ENCODE results near the gene C19orf47.
A peak's percentile ranks its signal among the peaks of the same experiment; 100 is the strongest.

The C19orf47 gene

DNA sequence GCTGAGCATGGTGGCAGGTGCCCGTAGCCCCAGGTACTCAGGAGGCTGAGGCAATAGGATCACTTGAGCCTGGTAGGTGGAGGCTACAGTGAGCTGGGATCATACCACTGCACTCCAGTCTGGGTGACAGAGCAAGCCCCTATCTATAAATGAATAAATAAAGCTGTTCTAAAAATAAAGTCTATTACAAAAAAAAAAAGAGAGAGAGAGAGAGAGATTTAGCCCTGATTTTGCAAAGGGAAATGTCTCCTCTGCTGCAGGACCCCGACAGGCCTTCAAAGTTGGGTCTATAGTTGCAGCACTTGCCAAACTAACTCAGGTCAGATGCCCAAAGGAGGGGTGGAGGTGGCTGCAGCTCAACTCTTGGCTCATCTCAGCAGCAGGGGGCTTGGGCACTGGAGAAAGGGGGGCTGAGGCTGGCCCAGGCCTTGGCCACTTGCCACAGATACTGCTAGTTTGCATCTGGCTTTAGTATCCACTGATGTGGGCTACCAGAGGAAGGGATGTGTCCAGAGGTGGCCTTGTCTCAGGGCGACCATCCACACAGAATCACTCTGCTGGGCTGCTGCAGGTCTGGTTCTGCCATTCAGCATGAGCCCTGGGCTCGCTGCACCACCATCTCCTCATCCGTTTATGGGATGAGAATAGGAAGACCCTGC, 32.3 kb downstream of the C19orf47 start:
- no peak for DNase-seq (ENCODE audit: low spot score)

DNA sequence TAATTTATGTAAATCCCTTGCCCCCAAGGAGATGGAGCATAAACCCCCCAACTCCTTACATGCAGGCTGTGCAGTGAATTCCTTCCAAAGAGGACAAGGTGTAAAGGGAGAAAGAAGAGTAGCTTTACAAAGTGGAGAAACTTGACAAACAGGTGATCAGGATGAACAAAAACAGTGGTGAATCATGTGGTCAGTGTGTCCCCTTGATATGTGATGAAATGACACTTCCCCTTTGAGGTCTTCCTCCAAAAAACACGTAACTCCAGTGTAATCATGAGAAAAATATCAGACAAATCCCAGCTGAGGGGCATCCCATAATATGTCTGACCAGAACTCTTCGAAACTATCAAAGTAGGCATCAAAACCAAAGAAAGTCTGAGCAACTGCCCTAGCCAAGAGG, 33.5 kb downstream of the C19orf47 start:
- no peak for DNase-seq (ENCODE audit: low spot score)

DNA sequence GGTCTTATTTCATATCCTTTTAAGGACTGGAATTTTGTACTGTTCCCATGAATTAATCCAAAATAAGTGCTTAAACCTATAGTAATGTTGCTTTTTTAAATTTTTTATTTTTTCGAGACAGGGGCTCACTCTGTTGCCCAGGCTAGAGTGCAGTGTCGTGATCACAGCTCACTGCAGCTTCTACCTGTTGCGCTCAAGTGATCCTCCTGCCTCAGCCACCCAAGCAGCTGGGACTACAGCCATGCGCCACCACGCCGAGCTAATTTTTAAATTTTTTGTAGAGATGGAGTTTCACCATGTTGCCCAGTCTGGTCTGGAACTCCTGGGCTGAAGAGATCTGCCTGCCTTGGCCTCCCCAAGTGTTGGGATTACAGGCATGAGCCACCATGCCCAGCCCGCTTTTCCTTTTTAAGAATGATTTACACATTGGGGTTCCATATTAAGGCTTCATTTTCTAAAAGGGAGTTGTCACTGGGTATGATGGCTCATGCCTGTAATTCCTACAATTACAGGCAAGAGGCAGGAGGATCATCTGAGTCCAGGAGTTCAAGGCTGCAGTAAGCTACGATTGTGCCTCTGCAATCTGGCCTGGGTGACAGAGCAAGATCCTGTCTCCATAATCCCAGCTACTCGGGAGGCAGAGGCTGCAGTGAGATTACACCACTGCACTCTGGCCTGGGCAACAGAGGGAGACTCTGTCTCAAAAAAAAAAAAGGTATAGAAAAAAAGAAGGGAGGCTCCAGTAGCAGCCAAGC, 34.8 kb downstream of the C19orf47 start:
- DNase-seq (ENCODE audit: low spot score), result no peak

DNA sequence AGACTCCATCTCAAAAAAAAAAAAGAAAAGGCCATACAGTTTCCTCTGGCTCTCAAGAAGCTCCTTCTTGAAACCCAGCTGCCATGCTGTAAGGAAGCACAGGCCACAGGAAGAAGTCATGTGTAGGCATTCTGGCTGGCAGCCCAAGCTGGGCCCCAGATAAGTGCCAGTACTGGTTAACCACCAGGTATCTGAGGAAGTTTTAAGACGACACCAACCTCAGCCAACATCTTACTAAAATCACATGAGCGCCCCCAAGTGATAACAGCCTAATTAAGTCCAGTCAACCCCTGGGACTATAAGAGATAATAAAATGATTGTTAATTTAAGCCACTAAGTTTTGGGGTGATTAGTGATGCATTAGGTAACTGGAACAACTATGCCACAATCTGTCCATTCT, 35.7 kb downstream of the C19orf47 start:
- no peak for DNase-seq (ENCODE audit: low spot score)

DNA sequence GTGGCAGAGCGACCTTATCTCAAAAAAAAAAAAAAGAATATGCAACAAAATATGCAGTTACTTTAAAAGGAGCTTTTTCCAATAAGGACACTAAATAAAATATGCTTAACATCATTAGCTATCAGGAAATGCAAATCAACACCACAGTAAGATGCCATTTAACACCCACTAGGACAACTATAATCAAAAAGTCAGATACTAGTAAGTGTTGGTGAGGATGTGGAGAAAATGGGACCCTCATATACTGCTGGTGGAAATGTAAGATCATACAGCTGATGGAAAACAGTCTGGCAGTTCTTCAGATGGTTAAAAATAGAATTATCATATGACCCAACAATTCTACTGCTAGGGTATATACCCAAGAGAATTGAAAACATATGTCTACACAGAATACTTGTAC, 38.5 kb downstream of the C19orf47 start:
- DNase-seq (ENCODE audit: low spot score), result no peak

DNA sequence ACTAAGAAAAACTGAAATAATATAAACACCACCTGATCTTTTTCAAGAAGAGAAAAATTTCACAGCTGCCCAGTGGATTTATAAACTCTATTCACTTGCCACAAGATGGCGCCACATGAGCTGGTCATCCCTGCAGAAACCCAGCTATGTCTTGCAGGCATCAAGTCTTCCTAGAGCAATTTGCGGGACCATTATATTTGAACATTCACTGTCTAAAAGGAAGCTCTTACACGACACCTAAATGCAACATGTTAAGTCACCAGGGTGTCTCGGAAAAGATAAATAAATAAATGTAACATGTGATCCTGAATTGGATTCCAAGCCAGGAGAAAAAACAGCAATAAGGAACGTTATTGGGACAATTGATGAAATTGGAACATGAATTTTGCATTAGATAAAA, 42.8 kb downstream of the C19orf47 start:
- DNase-seq (ENCODE audit: low spot score), result peak; percentile 84

DNA sequence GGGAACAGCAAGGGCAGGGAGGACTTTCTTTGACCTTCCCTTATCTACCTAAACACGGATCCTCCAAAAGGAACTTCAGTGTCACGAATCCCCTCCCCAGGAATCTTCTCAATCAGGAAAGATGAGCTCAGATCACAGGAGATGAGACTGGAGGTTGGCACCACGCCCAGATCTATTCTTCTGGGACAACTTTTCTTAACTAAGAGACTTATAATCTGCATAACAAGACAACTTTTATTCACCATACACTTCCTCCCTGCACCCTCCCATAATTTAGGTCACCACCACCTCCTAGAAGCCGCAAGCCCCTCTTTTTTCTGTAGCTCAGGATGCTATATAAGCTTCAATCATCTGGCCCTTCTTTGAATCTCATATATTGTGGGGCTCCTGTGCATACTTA, 43.9 kb downstream of the C19orf47 start:
- no peak for DNase-seq (ENCODE audit: low spot score)

DNA sequence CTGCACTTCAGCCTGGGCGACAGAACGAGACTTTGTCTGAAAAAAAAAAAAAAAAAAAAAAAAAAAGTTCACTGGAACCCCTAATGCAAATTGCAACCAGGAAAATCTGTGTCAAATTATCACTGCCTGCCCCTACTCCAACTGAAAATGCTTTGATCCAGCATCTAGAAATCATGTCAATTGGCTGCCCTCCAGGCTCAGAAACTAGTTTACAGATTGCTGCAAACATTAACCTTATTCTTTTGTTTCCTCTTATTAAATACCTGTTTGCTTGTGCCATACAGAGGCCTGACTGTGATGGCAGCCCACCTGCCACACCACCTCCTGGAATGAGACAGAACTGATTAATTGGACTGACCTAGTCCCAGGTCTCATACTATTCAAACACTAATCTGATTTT, 44.4 kb downstream of the C19orf47 start:
- DNase-seq (ENCODE audit: low spot score), result no peak

DNA sequence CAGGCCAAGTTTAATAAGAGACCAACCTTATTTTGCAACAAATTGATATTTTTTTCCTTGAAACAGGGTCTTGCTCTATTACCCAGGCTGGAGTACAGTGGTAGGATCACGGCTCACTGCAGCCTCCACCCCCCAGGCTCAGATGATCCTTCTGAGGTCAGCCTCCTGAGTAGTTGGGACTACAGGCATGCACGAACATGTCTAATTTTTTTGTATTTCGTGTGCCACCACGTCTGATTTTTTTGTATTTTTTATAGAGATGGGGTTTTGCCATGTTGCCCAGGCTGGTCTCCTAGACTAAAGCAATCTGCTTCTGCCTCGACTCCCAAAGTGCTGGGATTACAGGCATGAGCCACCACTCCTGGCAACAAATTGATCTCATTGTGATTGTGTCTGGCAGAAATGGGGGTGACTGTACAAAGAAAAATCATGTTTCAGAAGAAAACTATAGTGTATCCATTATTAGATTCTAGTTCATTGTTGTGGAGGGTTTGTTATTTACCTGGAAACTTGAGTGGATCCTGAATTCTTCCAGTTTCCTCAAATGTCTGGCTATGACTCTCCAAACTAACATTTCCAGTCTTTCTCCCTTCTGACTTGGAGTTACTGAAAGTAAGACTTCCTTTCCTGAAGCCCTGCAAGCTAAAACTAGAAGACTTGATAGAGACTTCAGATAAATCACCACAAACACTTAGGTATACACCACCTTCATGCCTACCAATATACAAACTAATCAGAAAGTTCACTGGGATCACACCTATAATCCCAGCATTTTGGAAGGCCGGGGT, 45.8 kb downstream of the C19orf47 start:
- DNase-seq (ENCODE audit: low spot score), result no peak

DNA sequence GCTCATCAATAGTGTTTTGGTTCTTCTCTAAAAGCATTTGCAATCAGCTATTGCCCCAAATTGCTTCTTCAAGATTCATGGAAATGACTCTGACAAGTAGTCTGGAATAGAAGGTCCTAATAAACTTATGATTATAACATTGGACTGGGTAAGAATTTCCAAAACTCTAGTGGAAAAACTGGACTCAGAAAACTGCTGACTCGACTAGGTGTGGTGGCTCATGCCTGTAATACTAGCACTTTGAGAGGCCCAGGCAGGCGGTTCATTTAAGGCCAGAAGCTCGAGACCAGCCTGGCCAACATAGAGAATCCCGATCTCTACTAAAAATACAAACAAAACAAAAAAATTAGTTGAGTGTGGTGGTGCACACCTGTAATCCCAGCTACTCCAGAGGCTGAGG, 47.5 kb downstream of the C19orf47 start:
- DNase-seq (ENCODE audit: low spot score), result no peak

DNA sequence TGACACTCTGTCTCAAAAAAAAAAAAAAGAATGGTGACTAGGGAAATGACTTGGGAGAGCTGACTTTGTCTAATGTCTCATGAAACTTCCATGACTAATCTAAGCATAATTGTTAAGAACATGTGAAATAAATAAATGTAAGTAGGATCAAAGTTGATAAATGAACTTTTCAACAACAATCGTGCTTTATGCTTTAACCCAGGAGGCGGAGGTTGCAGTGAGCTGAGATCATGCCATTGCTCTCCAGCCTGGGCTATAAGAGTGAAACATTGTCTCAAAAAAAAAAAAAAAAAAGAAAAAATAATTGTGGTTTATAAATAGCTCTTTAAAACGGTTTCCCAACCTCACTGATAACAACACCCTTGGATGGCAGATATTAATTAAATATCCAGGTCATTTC, 50.2 kb downstream of the C19orf47 start:
- DNase-seq (ENCODE audit: low spot score), result no peak

DNA sequence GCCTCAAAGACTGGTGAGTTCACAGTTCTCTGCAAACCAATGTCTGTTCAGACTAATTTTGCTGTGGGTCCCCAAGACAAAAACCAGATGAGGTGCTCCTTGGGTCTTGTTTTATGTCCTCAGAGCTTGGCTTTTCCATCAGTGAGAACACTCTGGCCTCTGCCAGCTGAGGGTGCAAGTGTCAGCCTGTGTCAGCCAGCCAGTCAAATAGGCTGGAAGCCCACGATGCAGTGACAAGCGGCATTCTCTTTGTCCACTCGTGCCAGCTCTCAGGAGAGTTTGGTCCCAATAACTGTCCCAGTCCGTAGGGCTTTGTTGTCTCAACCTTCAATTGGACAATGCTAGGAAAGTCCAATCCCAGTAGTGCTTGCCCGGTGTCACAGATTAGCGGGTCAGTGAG, 53.6 kb downstream of the C19orf47 start:
- DNase-seq (ENCODE audit: low spot score), result no peak

DNA sequence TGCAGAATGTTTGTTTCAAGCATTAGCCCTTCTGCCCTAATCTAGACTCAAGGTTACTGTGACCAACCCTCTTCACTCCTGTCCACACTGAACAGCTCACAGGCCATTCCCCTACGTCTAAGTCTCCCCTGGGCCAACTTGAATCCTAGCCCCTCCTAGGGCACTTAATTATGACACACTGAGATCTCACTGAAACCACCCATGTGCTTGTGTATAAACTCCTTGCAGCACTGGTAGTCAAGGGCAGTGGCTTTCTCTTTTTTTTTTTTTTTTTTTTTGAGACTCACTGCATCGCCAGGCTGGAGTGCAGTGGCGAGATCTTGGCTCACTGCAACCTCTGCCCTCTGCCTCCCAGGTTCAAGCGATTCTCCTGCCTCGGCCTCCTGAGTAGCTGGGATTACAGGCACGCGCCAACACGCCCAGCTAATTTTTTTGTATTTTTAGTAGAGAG, 61.2 kb downstream of the C19orf47 start:
- no peak for DNase-seq (ENCODE audit: low spot score)

DNA sequence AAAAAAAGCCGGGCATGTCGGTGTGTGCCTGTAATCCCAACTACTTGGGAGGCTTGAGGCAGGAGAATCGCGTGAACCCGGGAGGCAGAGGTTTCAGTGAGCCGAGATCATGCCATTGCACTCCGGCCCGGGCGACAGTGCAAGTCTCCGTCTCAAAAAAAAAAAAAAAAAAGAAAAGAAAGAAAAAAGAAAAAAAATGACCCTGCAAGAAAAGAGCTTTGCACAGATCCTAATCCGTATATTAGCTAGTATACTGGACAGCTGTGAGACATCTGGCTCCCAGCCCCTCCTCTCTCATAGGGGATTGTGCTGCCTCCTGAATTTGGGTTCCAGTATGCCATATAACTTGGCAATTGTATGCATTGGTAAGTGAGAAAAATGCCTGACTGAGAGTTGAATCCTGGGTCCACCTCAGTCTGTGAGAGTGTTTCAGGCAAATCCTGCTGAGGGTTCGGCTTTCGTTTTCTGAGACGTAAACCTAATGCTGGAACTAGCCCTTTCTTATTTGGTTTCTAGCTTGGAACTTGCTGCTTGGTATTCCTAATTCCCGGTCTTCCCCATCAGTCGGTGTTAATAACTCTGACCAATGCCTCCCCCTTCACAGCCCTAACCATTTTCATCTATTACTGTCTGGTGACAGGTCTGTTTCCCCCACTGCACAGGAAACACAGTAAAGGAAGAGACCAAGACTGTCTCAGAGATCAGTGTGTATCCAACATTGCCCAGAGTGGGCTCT, 61.8 kb downstream of the C19orf47 start:
- no peak for DNase-seq (ENCODE audit: low spot score)

DNA sequence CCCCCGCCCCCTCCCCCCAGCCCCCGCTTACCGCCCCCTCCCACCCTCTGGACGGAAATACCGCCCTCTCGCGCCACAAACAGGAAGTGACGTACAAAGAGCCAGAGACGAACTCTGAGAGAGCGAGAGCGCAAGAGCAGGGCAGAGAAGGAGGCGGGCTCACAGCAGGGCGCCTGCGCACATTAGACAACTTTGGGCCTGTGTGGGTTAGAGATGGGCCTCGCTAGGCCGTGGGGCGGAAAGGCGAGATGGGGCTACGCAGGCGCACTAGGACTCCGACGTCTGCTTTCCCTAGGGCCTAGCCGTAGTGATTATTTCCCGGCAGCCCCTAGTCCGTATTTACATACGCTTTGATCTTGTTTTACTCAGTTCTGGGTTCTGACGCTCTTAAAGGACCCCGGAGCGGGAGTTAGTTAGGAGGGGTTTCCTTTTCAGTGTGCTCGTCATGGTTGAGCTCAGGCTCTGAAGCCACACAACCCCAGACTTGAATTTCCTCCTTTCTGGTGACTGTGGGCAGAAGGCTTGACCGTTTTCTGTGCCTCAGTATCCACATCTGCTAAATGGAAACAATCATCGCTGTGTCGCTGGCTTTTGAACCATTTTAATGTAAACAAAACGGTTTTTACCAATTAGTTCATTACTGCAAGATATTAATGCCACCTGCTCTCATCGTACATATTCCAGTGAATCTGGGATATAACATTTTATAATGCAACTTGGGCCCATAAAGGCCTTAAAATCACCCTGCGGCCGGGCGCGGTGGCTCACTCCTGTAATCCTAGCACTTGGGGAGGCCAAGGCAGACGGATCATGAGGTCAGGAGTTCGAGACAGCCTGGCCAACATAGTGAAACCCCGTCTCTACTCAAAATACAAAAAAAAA, 62.6 kb downstream of the C19orf47 start:
- DNase-seq (ENCODE audit: low spot score), result peak; percentile 97

DNA sequence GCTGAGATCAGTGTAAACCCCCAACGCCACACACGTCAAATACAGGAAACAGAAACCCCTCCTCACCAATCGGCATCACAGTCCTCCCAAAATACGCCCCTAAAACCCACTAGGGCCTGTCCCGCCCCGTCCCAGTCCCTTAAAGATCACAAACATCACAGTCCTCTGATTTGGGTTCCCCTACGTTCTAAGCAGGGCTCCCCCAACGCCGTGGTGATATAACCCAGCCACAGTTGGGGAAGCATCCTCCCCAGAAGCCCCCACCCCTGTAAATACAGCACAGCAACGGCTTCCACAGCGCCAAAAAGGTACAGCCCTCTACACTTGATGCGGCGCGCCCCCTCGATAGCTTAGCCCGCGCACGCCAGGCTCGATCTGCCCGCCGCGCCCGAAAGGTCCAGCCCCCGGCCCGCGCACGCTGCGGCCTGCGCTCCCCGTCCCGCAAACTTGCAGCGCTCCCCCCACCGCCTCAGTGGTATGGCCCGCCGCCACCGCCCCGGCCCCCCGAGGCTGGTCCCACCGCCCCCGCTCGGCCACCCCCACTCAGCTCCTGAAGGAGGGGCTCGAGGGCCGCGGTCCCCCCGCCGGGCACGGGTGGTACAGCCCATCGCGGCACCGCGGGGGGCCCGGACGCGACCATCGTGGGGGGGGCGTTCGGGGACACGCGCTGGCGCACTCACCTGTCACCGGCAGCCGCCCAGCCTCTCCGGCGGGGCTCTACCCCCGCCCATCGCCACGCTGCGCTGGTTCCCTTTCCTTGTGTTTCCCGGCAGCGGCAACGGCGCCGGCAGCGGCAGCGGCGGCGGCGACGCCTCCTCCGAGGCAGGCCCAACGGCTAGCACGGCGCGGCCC, 63.5 kb downstream of the C19orf47 start, which contains the start of gene AKT2:
TSS of gene AKT2 (minus strand) at position 845 of the 852 bp plus-strand sequence. CDS start 20,078 bp downstream, outside the sequence.
- DNase-seq (ENCODE audit: low spot score), result peak; percentile 81

DNA sequence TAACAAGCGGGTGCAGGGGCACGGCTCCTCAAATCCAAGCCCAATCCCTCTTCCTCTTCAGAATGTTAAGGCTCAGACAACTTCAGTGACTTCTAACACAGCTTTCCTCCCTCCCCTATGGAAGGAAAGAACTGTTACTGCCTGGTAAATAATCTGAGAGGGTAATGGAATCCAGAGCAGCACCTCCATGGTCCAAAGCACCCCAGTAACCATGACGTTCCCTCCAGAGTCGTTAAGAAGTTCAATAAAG, 64.0 kb downstream of the C19orf47 start:
- DNase-seq (ENCODE audit: low spot score), result no peak

DNA sequence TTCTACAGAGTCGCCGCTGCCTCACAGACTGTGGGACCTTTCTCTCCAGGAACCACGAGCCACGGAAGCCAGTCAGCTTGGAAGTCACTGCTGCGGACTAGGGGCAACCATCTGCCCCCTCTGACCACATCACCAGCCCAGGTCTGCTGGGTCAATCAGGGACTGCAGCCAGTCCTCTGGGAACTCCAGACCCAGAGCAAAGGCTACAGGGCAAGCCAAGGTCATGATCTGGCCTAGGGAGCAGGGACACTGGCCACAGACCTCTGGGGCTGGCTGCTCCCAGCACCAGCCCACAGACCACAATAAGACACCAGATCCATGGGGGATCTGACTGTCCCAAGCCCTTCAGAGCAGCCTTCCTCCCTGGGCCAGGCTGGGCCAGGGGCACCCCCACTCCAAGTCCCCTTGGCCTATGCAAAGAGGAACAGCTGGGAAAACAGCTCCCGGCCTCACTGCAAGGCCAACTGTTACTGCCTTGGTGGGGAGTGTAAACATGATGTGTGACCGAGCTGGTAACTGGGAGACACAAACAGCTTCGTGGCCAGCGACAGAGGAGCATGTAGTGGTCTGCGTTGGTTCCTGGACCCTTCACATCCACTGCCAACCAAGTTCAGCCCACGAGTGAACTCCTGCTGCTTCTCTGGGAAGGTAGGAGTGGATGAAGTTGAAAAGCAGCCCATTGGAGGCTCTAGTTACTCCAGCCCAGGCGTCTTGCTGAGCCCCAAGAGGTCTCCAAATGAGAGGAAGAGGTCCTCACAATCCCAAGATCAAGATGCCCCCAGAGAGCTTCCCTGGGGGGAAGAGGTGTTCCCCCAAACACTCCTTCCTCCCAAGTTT, 64.6 kb downstream of the C19orf47 start:
- DNase-seq (ENCODE audit: low spot score), result no peak

DNA sequence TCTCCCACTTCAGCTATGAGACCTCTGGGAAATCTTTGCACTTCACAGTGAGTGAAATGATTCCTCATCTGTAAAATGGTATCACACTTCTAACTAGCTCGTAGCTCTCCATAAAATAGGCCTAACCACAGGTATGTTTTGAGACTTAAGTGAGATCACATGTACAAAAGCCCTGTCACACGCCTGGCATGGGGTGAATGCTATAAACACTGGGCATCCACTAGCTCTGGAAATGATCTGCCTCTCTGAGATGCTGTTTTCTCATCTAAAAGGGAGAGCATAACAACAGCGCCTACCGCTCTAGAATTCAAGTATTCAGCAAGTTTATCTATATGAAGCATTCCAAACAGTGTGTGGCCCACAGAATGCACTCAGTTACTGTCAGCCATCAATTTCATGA, 65.3 kb downstream of the C19orf47 start:
- DNase-seq (ENCODE audit: low spot score), result no peak

DNA sequence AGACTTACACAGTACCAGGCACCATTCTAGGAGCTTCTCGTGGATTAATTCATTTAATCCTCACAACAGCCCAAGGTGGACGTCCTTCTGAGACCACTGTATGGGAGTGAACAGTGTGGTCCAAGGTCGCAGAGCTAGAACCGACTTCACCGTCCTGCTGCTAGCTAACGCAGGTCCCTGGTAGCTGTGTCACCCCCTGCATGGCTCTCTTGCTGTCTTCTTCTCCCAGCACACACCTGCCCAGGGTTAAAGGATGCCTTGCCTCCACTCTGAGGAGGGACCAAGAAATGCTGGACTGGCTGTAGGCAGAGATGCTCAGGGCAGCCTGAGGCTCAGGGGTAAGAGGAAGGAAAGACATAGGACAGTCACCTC, 66.0 kb downstream of the C19orf47 start:
- no peak for DNase-seq (ENCODE audit: low spot score)

Measured in germinal center (tissue), 1 donor.